ENCODE measurements around the gene FSTL3.

DNA sequence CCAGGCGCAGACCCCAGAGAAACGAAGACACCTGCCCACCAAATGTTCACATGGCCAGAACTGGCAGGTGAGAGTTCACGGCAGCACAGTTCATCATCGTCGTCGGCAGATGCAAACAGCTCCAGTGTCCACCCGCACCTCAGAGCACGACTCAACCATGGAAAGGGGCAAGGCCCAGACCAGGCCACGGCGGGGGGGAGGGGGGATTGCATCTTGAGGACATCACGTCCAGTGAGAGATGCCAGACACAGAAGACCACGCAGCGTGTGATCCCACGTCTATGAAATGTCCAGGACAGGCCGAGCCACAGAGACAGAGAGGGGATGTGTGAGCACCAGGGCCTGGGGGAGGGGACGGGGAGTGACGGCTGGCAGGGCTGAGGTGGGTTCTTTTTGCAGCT, 20.5 kb upstream of the FSTL3 start:
- TF ChIP-seq, protein P1, sequence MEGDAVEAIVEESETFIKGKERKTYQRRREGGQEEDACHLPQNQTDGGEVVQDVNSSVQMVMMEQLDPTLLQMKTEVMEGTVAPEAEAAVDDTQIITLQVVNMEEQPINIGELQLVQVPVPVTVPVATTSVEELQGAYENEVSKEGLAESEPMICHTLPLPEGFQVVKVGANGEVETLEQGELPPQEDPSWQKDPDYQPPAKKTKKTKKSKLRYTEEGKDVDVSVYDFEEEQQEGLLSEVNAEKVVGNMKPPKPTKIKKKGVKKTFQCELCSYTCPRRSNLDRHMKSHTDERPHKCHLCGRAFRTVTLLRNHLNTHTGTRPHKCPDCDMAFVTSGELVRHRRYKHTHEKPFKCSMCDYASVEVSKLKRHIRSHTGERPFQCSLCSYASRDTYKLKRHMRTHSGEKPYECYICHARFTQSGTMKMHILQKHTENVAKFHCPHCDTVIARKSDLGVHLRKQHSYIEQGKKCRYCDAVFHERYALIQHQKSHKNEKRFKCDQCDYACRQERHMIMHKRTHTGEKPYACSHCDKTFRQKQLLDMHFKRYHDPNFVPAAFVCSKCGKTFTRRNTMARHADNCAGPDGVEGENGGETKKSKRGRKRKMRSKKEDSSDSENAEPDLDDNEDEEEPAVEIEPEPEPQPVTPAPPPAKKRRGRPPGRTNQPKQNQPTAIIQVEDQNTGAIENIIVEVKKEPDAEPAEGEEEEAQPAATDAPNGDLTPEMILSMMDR (IDR thresholded peaks at IDR 0.05 in 2 of 3, conservative IDR thresholded peaks at IDR 0.05 in 1 of 3; ENCODE audit: control insufficient read depth in 2 of 3, extremely low read depth in 1 of 3, insufficient read depth in 1 of 3, low read depth in 3 of 3, low read length in 3 of 3): no peak
- TF ChIP-seq PAX5 (IDR thresholded peaks at IDR 0.05; ENCODE audit: borderline replicate concordance, low read depth, low read length) (no peak), SUZ12 (IDR thresholded peaks at IDR 0.05; ENCODE audit: unreplicated experiment) (no peak), SP1 (IDR thresholded peaks at IDR 0.05; ENCODE audit: low read depth, low read length) (no peak), SMARCA5 (IDR thresholded peaks at IDR 0.05) (no peak), TAF1 (IDR thresholded peaks at IDR 0.05; ENCODE audit: borderline replicate concordance, low read depth, low read length) (no peak), RAD51 (IDR thresholded peaks at IDR 0.05) (no peak)
- TF ChIP-seq, protein P2, sequence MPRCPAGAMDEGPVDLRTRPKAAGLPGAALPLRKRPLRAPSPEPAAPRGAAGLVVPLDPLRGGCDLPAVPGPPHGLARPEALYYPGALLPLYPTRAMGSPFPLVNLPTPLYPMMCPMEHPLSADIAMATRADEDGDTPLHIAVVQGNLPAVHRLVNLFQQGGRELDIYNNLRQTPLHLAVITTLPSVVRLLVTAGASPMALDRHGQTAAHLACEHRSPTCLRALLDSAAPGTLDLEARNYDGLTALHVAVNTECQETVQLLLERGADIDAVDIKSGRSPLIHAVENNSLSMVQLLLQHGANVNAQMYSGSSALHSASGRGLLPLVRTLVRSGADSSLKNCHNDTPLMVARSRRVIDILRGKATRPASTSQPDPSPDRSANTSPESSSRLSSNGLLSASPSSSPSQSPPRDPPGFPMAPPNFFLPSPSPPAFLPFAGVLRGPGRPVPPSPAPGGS (IDR thresholded peaks at IDR 0.05; ENCODE audit: borderline replicate concordance, insufficient read depth, low read depth, low read length, poor library complexity, severe bottlenecking): no peak

Data from GM12878 (cell line).